Measurements from ENCODE around the gene NUP205.
"Not testable (repeated sequence)": the region's sequence is repeated elsewhere in the genome, so short reads cannot be mapped to it uniquely, and the experiment has no call there.

NUP205 gene

DNA sequence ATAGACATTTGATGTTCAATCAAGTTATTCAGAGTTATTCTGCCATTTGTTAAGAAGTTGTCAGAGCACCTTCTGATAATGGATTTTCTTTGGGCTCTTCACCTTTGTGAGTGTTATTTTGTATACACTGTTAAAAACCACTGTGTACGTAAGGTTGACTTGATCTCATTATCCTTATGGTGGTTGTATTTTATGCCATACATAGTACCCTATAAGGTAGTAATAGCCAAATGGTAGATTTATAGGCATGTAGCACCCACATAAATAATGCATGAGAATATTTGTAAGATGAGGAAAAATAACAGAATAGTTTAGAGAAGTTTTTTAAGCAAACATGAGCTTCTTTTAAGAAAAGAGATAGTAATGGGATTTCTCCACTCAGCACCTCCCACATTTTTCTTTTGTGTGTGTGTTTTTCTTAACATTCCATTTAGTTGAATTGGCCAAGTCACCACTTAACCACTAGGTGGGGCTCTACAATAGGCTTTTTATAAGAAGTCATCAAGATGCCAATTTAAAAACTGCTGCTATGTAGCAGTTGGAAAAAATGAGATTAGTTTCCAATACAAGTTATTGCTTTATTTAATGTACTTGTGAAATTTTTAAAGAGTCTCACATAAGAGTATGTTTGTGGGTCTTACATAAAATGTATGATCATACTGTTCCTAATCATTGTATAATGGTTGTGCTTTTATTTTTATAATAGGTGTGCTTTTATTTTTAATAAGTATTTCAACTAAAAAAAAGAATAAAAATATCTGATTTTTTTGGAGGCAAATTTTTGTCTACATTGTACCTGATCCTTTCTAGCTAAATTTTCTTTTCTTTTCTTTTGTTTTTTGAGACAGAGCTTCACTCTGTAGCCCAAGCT is 63.5 kb downstream of the NUP205 start:
- DNase-seq, result peak; percentile 51 to 60

DNA sequence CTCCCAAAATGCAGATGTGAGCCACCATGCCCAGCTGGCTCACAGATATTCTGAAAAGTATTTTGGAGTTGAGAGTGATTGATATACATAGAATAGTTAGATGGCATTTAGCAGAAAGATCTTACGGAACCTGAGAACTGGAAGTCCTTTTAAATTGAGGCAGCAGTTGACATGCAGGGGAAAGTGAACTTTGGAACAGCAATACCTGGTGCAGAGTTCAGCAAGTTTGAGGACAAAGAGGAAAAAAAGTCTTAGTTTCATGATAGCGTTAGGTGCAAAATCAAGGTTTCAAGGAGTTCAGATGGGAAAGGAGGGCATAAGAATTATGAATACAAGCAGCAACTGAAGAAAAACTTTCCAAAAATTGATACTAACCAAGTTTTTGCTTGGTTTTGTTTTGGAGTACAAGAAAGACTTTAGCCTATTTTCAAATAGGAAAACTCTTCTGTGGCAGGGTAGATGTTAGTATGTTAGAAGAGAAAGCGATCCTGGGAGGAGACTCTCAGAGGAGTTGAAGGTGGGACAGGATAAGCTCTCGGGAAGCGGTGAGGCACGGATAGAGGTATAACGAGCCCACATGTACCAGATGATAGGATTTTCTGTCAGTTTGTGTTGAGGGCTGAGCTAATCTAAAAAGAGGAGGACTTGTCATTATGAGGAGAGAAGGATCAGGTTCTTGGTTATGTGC is 76.6 kb downstream of the NUP205 start:
- no peak for DNase-seq

DNA sequence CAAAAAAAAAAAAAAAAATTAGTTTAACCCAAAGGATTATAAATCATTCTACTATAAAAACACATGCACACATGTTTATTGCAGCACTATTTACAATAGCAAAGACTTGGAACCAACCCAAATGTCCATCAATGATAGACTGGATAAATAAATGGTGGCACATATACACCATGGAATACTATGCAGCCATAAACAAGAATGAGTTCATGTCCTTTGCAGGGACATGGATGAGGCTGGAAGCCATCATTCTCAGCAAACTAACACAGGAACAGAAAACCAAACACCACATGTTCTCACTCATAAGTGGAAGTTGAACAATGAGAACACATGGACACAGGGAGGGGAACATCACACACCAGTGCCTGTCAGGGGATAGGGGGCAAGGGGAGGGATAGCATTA is 82.0 kb downstream of the NUP205 start:
- DNase-seq, result not testable (repeated sequence)

DNA sequence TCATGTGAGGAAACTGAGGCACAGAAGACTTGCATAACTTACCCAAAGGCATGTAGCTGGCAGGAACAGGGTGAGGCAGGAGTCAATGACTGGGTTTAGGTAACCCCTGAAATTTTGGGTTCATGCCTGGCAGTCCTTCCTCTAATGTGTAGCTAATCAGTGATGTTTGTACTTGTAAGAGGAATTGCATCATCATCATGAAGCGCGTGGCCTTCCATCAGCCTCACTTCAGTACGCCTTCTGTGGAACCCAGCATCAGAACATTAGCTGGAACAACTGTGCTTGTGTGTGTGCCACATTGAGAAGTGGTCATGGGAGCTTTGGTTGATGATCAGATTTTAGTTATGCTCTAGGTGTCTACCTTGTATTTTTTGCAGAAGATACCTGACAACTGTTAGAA is 86.4 kb downstream of the NUP205 start:
- no peak for DNase-seq

DNA sequence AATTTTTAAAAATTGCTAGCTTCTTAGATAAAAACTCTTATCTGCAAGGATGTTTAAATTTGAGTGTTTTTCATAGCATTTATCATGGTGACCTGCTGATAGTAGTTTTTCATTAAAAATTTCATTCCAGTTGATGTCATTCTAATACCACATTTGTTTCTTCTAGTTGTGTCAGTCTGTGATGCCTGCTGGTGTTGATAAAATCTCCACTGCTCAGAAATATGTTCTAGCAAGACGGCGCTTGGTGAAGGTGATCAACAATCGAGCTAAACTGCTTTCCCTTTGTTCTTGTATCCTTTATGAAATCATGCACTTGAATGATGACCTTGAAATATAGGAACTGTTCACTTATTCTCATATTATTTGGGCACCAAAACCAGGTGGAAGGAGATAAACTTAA is 87.0 kb downstream of the NUP205 start:
- no peak for DNase-seq

DNA sequence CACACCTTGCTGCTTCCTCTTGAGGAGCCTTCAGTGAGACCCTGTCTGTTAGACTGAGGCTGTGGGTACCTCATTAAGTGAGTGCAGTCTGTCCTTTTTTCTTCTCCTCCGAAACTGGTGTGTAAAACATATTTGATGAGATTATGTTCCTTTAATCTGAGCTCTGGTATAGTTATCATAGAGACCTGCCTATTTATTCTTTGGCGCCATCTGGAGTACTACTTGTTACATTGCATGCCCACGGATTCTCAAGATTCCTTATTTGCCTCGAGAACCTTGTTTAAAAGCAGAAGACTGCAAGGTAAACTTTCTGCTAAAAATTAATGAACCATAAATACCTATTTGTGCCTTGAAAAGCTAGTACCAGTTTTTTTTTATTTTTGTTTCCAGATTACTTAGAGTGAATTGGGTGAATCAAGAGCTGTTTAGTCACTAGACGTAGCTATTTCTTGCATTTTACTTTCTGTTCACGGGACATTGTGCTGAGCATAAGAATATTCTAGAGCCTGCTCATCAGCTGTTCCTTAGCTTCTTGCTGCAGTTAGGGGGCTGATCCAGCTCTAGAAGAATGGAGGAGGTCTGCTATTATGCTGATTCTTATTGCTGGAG is 87.7 kb downstream of the NUP205 start:
- peak; percentile 8 to 36 for DNase-seq

DNA sequence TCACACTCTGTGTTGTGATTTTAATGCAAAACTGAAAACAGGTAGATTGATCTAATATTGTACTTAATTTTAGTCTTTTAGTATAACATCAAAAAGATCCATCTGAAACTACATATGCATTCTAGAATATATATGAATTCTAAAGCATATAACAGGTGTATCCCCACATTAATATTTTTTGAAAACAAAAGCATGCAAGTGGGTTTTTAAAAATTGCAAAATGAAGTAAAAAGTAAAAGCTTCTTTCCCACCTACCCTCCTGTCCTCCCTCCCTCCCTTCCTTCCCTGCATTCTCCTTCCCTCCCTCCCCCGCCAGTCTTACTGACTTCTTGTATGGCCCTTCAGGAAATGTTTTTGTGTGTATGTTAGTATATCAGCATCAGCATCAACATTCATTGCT is 90.0 kb downstream of the NUP205 start:
- DNase-seq, result no peak

DNA sequence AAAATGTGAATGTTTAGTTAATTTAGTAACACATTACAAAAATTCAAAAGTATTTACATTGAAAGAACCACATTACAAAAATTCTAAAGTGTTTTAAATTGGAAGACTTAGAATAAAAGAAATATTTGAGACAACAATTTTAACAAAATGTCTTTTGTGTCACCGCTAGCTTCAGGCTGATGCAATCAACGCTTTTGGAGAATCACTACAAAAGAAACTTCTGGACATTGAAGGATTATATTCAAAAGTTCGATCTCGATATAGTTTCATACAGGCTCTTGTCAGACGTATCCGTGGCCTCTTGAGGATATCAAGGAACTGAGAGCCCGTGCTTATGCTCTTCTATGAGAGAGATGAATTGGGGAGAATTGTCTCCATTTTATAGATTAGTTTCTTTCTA is 90.5 kb downstream of the NUP205 start:
- DNase-seq, result no peak

DNA sequence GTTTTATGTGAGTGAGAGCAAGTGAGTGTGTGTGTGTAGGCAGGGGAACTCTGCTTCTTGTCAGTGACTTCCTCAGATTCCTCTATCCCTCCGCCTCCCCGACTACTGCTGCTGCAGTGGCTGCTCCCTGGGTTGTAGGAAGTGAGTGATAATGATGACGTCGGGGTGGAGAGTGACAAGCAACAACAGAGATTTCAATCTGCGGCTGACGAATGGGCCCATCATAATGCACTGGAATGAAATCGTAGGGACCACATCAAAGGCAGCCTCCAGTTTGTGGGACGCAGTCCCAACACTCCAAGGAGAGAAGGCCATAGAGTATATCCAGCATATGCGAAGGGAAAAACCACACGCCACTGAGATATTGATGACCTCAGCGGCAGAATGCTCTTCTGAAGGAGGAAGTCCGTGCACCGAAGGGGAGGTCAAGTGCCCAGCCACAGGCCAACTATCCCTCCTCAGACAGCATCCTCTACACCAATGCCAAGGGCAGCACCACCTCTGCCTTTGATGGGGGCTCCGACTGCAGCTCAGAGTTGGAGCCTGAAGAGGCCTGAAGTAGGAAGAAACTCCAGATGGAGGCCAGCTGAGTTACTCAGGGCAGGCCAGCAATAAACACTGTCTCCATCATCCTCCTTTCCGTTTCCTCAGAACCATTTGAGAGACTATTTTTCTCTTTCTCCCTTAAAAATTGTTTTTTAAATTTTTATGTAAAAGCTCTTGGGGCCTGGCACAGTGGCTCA is 93.3 kb downstream of the NUP205 start:
- DNase-seq, result no peak

DNA sequence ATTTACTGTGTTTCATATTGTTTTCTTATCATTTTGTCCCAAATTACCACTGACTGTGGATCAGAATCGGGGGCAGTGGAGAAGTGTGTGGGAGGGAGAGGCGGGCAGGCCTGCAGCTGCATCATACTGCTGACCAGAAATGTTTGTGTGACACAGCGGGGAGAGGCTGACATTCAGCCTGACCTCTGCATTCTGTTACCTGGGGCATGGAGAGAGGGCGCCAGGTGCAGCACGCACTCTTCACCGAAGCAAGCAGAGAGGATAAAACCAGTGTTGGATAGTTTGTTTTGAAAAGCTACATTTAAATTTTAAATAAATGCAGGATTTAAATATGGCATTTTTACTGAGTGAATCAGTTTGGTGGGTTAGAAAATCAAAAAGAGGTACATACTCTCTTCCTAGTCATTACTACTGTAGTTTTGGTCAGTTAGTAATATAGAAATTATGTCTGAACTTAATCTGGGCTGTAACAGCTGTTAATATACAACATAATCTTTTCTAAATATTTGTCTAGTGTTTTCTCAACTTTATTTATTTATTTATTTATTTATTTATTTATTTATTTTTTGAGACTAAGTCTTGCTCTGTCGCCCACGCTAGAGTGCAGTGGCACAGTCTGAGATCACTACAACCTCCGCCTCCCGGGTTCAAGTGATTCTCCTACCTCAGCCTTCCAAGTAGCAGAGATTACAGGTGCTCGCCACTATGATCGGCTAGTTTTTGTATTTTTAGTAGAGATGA is 95.8 kb downstream of the NUP205 start:
- DNase-seq, result peak; percentile 62 to 65

DNA sequence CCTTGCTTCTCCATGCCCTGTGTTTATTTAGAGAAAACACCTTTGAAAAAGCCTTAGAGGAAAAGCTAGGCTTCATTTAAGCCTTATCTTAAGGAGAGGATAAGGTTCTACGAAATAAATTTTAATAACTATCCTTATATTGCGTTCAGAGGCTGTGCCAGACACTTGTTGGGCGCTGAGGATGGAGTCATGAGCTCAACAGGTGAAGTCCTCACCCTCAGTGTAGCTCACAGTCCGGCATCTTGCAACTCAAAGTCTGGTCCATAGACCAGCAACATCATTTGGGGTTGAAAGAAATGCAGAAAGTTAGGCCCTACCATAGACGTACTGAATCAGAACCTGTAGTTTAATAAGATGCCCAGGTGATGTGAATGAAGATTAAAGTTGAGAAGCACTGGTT is 100.8 kb downstream of the NUP205 start:
- DNase-seq, result no peak

DNA sequence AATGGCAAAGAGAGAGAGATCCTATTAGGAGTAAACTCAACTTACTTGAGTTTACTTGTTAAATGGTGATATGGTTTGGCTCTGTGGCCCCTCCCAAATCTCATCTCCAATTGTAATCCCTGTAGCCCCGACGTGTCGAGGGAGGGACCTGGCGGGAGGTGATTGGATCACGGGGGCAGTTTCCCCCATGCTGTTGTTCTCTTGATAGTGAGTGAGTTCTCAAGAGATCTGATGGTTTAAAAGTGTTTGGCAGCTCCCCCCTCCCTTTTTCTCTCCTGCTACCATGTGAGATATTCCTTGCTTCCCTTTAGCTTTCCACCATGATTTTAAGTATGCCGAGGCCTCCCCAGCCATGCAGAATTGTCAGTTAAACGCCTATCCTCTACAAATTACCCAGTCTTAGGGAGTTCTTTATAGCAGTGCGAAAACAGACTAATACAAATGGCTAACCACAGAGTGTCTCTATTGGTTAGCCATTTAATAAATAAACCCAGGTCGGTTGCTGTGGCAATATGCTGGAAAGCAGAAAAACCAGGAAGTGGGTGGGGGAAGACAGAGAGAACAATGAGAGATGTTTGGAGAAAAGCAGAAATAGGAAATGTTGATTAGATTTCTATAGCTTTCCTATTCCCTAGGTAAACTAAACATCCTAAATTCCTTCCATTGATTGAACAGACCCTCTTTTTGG is 101.6 kb downstream of the NUP205 start:
- DNase-seq, result no peak

DNA sequence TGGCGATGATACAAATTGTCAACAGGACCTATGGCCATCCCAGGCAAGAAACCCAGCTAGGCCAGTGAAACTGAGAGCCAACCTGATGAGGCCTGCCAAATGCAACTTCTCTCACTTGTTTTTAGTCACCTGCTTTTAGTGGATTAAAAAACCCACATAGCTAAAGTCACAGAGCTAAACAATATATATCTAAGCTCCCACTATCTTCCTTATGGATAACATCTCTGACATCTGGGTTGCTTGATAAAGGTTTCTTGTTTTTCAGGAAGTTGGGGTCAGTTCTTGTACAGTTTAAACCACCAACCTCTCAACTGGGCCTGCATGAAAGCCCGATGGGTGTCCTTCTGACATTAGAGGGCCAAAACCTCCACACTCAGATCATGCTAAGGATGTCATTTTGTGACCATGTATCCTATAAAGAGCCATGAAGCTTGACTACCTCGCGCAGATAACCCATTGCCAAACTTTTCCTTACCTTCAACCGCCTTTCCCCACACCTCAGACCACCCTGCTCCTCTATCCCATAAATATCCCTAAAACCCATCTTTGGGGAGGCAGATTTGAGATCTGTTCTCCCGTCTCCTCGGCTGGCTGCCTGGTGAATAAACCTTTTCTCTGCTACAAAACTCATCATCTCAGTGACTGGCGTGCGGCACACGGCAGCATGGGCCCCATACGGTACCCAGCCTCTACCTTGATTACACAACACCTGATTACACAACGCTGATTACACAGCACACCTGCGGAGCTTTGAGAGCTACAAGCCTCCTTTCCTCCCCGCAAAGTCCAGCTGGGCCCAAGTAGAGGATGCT is 103.8 kb downstream of the NUP205 start:
- peak in 1 of 2 experiments; percentile 43 for DNase-seq

DNA sequence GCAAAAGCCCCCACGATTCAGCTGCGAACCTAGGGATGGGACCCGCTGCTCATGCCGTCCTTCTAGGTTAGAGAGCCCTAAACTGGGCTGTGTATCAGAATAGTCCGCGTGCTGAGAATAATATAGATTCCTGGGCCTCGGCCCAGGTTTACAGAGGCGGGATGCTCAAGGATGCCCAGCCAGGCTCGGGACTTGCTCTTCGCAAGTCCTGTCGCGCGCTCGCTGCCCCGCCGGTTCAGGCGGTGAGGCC is 104.3 kb downstream of the NUP205 start:
- no peak for DNase-seq

DNA sequence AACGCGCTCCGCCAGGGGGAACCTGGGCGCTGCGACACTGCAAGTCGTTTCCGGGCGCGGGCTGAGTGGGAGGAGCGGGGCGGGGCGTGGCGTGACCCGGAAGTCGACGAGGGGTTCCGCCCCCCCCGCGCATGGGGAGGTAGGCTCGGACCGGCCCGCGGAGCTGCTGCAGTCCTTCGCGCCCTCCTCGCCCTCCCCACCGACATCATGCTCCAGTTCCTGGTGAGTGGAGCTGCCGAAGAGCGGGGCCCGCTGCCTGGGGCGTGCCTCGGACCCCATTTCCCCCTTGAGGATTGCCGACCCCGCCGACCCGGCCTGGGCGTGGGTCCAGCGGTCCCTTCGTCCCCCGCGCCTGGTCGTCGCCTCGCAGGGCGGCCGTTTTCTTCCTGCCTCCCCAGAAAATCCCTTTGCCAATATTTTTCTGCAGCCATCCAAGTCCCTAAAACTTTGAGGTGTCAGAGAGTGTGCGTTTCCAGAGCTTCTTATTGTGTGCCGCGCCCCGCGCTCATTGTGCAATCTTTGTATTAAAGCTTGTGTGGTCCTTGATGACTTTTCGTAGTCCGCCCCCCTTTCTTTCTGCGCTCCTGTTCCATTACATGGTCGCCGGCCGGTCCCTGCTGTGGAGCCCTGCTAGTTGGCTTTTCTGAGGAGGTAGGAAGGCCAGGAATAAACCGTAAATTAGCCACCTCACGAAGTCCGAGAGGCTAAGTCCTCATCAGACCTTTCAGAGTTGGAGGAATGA is 104.8 kb downstream of the NUP205 start, which contains the start of gene STMP1:
TSS of gene STMP1 (plus strand) at position 142 of the 742 bp plus-strand sequence.
- peak; percentile 86 to 91 for DNase-seq

DNA sequence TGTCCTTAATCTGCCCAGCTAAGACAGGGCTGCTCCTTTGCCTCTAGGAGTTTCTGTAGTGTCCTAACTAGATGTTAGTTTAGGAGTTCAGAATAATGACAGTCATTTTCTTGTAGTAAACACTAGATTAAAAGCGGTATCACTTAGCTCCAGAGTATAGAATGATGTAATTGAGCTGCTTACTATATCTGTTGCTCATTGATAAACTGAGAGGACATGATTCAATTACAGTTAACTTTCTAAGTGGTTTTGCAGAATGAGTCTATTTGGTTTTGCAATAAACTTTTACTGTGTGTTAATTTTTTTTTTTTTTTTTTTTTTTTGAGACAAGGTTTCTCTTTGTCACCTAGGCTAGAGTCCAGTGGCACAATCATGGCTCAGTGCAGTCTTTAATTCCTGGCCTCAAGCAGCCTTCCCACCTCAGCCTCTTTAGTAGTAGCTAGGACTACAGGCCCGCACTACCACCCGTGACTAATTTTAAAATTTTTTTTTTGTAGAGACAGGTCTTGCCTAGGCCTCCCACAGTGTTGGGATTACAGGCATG is 106.4 kb downstream of the NUP205 start:
- no peak for DNase-seq

DNA sequence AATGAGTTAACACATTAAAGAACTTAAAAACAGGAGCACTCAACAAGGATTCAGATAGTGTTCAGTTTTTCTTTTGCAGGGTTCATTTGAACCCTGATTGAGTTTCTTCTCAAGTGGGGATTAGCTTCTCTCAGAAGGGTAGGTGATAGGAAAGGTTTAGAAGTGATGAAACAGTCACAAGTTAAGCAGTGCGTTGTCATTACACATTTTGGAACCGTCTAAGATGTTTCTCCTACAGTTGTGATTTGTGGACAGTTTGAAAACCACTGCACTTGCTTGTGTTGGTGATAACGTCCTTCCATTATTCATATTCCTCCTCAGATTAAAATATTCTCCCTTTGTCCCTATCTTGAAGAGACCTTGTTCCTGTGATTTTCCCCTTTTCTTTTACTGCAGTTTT is 107.3 kb downstream of the NUP205 start:
- DNase-seq, result no peak

DNA sequence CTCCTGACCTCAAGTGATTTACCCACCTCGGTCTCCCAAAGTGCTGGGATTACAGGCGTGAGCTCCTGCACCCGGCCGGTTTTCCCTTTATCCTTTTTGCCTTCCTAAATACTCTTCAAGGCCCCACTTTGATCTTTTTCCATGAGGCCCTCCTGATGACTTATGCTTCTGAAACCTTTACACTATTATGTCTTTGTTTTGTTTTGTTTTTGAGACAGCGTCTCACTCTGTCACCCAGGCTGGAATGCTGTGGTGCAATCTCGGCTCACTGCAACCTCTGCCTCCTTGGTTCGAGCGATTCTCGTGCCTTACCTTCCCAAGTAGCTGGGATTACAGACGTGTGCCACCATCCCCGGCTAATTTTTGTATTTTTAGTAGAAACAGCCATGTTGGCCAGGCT is 108.4 kb downstream of the NUP205 start:
- DNase-seq, result no peak

DNA sequence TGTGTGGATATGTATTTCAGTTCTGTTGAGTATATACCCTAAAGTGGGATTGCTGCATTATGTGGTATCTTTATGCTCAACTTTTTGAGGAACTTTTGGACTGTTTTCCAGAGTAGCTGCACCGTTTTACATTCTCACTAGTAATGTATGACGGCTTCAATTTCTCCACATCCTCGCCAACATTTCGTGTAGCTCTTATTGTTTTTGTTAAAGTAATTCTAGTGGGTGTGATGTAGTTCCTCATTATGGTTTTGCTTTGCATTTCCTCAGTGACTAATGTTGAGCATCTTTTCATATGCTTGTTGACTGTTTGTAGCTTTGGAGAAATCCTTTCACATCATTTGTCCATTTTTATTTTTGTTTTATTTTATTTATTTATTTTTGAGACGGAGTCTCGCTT is 109.1 kb downstream of the NUP205 start:
- DNase-seq, result no peak

DNA sequence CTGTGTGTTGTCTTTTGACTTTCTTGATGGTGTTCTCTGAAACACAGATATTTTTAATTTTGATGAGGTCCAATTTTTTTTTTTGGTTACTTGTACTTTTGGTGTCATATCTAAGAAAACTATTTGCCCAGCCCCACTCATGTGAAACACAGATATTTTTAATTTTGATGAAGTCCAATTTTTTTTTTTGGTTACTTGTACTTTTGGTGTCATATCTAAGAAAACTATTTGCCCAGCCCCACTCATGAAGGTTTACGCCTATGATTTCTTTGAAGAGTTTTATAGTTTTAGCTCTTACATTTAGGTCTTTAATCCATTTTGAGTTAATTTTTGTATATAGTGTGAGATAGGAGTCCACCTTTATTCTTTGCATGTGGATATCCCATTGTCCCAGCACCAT is 109.9 kb downstream of the NUP205 start:
- not testable (repeated sequence) for DNase-seq

All from SHP77 (cell line).